ENCODE results near the gene OR51D1. TPM values are rescaled to one million over a fixed set of nuclear protein-coding genes. Genes with fewer than 3 reads are reported as not detected.

OR51D1 gene
- total RNA-seq, 4 donors from 2014 or later: not detected

DNA sequence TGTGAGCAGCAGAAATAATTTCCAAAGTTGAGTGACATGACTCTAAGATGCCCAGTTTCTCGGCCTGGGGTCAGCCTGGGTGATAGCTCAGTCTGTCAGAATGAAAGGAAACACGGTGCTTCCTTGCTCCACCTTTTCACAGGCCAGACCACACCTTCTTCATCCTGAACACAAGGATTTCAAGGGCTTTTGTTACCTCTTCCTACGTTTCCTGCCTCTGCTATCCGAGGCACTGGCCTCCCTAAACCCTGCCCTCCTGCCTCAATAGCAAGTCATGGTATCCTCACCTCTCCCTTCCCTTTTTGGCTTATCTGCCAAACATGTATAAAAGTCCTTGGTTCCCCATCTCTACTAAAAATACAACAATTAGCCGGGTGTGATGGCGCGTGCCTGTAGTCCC lies 4.8 kb downstream of the OR51D1 start:
- DNase-seq (ENCODE audit: low spot score in 2 of 2): no peak
- peaks cover 11% of the 10 kb centered on the region for H3K27me3 ChIP-seq
- no peaks in the 10 kb centered on the region for H3K36me3 ChIP-seq
- H3K4me1 ChIP-seq: peaks cover 2% of the 10 kb centered on the region
- no peaks in the 10 kb centered on the region for H3K9me3 ChIP-seq
- no peak for TF ChIP-seq POLR2A (IDR thresholded peaks at IDR 0.05)
- TF ChIP-seq EP300 (IDR thresholded peaks at IDR 0.05): no peak
- no peak for TF ChIP-seq POLR2AphosphoS5 (IDR thresholded peaks at IDR 0.05)
- TF ChIP-seq, protein P1, sequence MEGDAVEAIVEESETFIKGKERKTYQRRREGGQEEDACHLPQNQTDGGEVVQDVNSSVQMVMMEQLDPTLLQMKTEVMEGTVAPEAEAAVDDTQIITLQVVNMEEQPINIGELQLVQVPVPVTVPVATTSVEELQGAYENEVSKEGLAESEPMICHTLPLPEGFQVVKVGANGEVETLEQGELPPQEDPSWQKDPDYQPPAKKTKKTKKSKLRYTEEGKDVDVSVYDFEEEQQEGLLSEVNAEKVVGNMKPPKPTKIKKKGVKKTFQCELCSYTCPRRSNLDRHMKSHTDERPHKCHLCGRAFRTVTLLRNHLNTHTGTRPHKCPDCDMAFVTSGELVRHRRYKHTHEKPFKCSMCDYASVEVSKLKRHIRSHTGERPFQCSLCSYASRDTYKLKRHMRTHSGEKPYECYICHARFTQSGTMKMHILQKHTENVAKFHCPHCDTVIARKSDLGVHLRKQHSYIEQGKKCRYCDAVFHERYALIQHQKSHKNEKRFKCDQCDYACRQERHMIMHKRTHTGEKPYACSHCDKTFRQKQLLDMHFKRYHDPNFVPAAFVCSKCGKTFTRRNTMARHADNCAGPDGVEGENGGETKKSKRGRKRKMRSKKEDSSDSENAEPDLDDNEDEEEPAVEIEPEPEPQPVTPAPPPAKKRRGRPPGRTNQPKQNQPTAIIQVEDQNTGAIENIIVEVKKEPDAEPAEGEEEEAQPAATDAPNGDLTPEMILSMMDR (IDR thresholded peaks at IDR 0.05): no peak
- 76% methylated on average over 7 of the region's 7 CpGs for WGBS
- H3K27ac ChIP-seq: no peak overlapping the region
- H3K4me3 ChIP-seq: no peak overlapping the region

DNA sequence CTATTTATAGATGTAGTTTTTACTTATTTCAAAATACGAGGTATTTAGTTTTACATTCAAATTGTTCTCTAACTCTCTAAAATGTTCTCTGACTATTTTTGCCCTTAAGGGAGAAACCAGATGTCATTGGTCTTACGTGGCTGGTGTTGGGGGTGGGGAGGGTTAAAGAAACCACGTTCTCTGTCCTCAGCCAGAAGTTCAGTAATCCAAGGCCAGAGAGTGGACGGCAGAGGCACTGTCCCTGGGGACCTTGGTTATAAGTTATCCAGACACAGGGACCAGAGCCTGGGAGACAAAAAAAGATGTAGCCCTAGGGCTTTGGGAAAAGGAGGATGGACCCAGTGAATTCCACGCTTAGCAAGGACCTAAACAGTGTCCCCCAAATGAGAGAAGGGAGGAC lies 5.8 kb downstream of the OR51D1 start:
- Histone ChIP-seq H3K4me3 (no peak overlapping the region), H3K9me3 (no peaks in the 10 kb centered on the region), H3K27ac (no peak overlapping the region), H3K27me3 (peaks cover 7% of the 10 kb centered on the region), H3K36me3 (no peaks in the 10 kb centered on the region), H3K4me1 (no peaks in the 10 kb centered on the region)
- 20% methylated on average over 5 of the region's 5 CpGs for WGBS
- no peak for TF ChIP-seq POLR2AphosphoS5 (IDR thresholded peaks at IDR 0.05)
- TF ChIP-seq, protein P1 (IDR thresholded peaks at IDR 0.05): no peak
- TF ChIP-seq EP300 (IDR thresholded peaks at IDR 0.05): no peak
- no peak for TF ChIP-seq POLR2A (IDR thresholded peaks at IDR 0.05)
- DNase-seq (ENCODE audit: low spot score in 2 of 2): no peak

DNA sequence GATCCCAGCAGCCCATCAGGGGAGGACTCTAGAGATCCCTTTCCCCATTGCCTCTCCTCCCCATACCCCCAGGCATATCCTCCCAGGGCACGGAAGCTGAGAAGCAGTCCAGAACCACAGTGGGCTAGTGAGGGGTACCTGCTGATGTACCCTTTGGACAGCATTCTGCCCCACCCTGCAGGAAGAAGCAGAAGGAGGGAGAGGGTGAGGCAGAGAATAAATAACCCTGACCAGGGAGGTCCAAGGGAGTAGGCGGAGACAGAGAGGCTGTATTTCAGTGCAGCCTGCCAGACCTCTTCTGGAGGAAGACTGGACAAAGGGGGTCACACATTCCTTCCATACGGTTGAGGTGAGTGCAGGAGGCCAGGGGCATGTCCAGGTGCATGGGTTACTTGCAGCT lies 6.4 kb downstream of the OR51D1 start, which contains the start of gene OR51E1:
TSS of gene OR51E1 (plus strand) at position 301 of the 400 bp plus-strand sequence. CDS start 8,545 bp downstream, outside the sequence.
- TF ChIP-seq, protein P1 (IDR thresholded peaks at IDR 0.05): no peak
- TF ChIP-seq POLR2AphosphoS5 (IDR thresholded peaks at IDR 0.05) (no peak), EP300 (IDR thresholded peaks at IDR 0.05) (no peak), POLR2A (IDR thresholded peaks at IDR 0.05) (no peak)
- Histone ChIP-seq H3K27ac (no peak within 1 kb of the TSS), H3K27me3 (peaks cover 7% of the 10 kb centered on the region), H3K4me1 (no peaks in the 10 kb centered on the region), H3K36me3 (no peaks in the 10 kb centered on the region), H3K4me3 (no peak within 1 kb of the TSS), H3K9me3 (no peaks in the 10 kb centered on the region)
- WGBS: 79% methylated on average over 3 of the region's 3 CpGs
- no peak for DNase-seq (ENCODE audit: low spot score in 2 of 2)

DNA sequence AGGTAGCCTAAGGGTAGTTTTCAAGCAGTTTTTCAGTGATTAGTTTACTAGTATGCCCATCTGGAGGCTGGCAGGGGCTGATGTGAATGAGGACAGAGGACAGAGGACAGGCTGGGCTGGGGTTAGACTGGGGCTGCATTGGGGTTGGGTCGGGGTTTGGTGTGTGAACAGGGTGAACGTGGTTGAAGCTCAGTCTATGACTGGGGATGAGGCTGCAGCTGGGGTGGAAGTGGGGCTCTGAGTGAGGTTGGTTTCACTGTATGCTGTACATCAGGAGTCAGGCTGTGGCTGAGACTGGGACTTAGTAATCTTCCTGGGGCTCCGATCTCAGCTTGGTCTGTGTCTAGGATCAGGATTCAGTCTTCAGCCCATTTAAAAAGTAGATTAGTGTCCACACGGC lies 7.0 kb downstream of the OR51D1 start:
- 47% methylated on average over 4 of the region's 4 CpGs for WGBS
- H3K36me3 ChIP-seq: no peaks in the 10 kb centered on the region
- TF ChIP-seq, protein P1 (IDR thresholded peaks at IDR 0.05): no peak
- TF ChIP-seq POLR2A (IDR thresholded peaks at IDR 0.05): no peak
- no peak for TF ChIP-seq EP300 (IDR thresholded peaks at IDR 0.05)
- no peak for TF ChIP-seq POLR2AphosphoS5 (IDR thresholded peaks at IDR 0.05)
- no peaks in the 10 kb centered on the region for H3K9me3 ChIP-seq
- H3K27me3 ChIP-seq: peaks cover 7% of the 10 kb centered on the region
- no peak overlapping the region for H3K27ac ChIP-seq
- no peak for DNase-seq (ENCODE audit: low spot score in 2 of 2)
- H3K4me1 ChIP-seq: no peaks in the 10 kb centered on the region
- no peak overlapping the region for H3K4me3 ChIP-seq

DNA sequence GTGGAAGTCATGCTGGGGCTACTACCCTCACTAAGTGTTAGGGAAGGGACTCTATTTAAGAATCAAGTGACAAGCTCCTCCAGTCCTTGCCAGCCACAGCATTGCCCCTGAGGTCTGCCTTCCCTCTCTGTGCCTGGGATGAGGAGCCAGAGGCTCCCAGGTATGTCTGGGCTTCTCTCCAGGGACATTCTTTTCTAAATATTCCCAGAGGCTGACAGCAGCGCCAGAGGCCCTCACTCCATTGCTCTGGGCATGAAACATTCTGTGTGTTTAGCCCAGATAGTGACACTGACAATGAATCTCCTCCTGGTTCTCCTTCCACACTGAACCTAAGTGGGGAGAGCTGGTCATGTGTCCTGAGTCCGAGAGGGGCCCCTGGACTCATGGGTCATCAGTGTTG lies 8.7 kb downstream of the OR51D1 start:
- Histone ChIP-seq H3K27me3 (peaks cover 7% of the 10 kb centered on the region), H3K27ac (no peak overlapping the region), H3K36me3 (no peaks in the 10 kb centered on the region), H3K4me3 (no peak overlapping the region), H3K4me1 (no peaks in the 10 kb centered on the region), H3K9me3 (no peaks in the 10 kb centered on the region)
- no peak for DNase-seq (ENCODE audit: low spot score in 2 of 2)
- TF ChIP-seq POLR2A (IDR thresholded peaks at IDR 0.05) (no peak), EP300 (IDR thresholded peaks at IDR 0.05) (no peak), POLR2AphosphoS5 (IDR thresholded peaks at IDR 0.05) (no peak)
- TF ChIP-seq, protein P1 (IDR thresholded peaks at IDR 0.05): no peak
- WGBS: 51% methylated on average over 2 of the region's 2 CpGs

Data from suprapubic skin (tissue), 4 donors.